Activated naive CD4-positive, alpha-beta T cell treated with anti-CD3 and anti-CD28 coated beads, Interleukin-2, amount 10 ng/mL, durations not matched to agents 5 hours and 36 hours (primary cell): ENCODE measurements around the gene HAGH. TPM values are rescaled to one million over a fixed set of nuclear protein-coding genes. Genes with fewer than 3 reads are reported as not detected.

Experiments
- total RNA-seq, 2 experiments: library from RNA; stranded (reverse); gene quantifications; one replicate each; pipeline ENCODE4 v1.2.3, GENCODE V29; 2021

HAGH gene
- 10 to 100 TPM; 41.0 to 44.3 TPM for total RNA-seq

GRCh38 chr16:1826691-1827573 is at the start of gene HAGH, which contains the start of gene FAHD1:
Gene HAGH, minus strand, starts transcription at chr16:1826825. Its CDS starts 38 bp downstream, at chr16:1826787.
Gene FAHD1, plus strand, starts transcription at chr16:1827206. Its CDS starts 33 bp downstream, at chr16:1827239.

GRCh38 chr16:1871974-1872635 is 45.5 kb upstream of the HAGH start, which contains the start of gene MEIOB:
Gene MEIOB, minus strand, starts transcription at chr16:1872164. Its CDS starts 3,989 bp downstream, at chr16:1868175.

GRCh38 chr16:1793578-1794220 is 32.9 kb downstream of the HAGH start, which contains the start of gene IGFALS:
Gene IGFALS, minus strand, starts transcription at chr16:1793705. Its CDS starts 53 bp downstream, at chr16:1793652.

GRCh38 chr16:1782408-1783264 is 44.0 kb downstream of the HAGH start, which contains the start of the genes NUBP2 and SPSB3:
Gene NUBP2, plus strand, starts transcription at chr16:1782960. Its CDS starts 61 bp downstream, at chr16:1783021.
Gene SPSB3, minus strand, starts transcription at chr16:1782571. Its CDS starts 1,088 bp downstream, at chr16:1781483.

GRCh38 chr16:1772908-1773702 is 53.5 kb downstream of the HAGH start, which contains the start of gene MRPS34:
Gene MRPS34, minus strand, starts transcription at chr16:1773134. Its CDS starts 15 bp downstream, at chr16:1773119.

GRCh38 chr16:1772362-1772907 is 54.2 kb downstream of the HAGH start, which contains the start of gene EME2:
Gene EME2, plus strand, starts transcription at chr16:1772810. Its CDS starts 418 bp downstream, at chr16:1773228.

GRCh38 chr16:1771188-1771863 is 55.3 kb downstream of the HAGH start, which contains the start of gene NME3:
Gene NME3, minus strand, starts transcription at chr16:1771543. Its CDS starts 9 bp downstream, at chr16:1771534.

Other genes with a start within 250 kb of the HAGH start
- gene IFT140, start 214.8 kb downstream of the HAGH start, total RNA-seq: 10 to 100 TPM; 11.7 to 13.4 TPM
- gene CRAMP1, start 214.5 kb downstream of the HAGH start, total RNA-seq: 10 to 100 TPM; 27.4 to 28.1 TPM
- gene JPT2, start 148.5 kb downstream of the HAGH start, total RNA-seq: 10 to 100 TPM; 45.1 to 47.1 TPM
- 100 to 1,000 TPM; 107 to 115 TPM for gene MAPK8IP3, start 120.6 kb downstream of the HAGH start, total RNA-seq
- gene NME3, start 55.3 kb downstream of the HAGH start, total RNA-seq: 10 to 100 TPM; 43.1 to 45.1 TPM
- gene EME2, start 54.0 kb downstream of the HAGH start, total RNA-seq: 10 to 100 TPM; 26.6 to 27.4 TPM
- gene MRPS34, start 53.7 kb downstream of the HAGH start, total RNA-seq: 10 to 100 TPM; 88.3 to 89.4 TPM
- 10 to 100 TPM; 53.5 to 53.7 TPM for gene SPSB3, start 44.3 kb downstream of the HAGH start, total RNA-seq
- 10 to 100 TPM; 45.7 to 47.8 TPM for gene NUBP2, start 43.9 kb downstream of the HAGH start, total RNA-seq
- gene IGFALS, start 33.1 kb downstream of the HAGH start, total RNA-seq: under 1 TPM in 1 of 2 experiments, not detected in 1; 0.15 TPM
- gene FAHD1, start 381 bp upstream of the HAGH start, total RNA-seq: 10 to 100 TPM; 11.3 to 11.5 TPM
- not detected for gene MEIOB, start 45.3 kb upstream of the HAGH start, total RNA-seq
- not detected for gene HS3ST6, start 91.6 kb upstream of the HAGH start, total RNA-seq
- gene MSRB1, start 116.4 kb upstream of the HAGH start, total RNA-seq: 10 to 100 TPM; 13.7 to 13.8 TPM
- not detected for gene RPL3L, start 127.9 kb upstream of the HAGH start, total RNA-seq
- gene NDUFB10, start 132.7 kb upstream of the HAGH start, total RNA-seq: 100 to 1,000 TPM; 110 to 120 TPM
- gene RPS2, start 138.0 kb upstream of the HAGH start, total RNA-seq: 1,000 to 10,000 TPM; 3,275 to 3,410 TPM
- not detected for gene RNF151, start 140.0 kb upstream of the HAGH start, total RNA-seq
- gene TBL3, start 145.2 kb upstream of the HAGH start, total RNA-seq: 10 to 100 TPM; 24.4 to 27.4 TPM
- gene NOXO1, start 154.6 kb upstream of the HAGH start, total RNA-seq: under 1 TPM; 0.40 to 0.77 TPM
- gene GFER, start 157.4 kb upstream of the HAGH start, total RNA-seq: 10 to 100 TPM; 26.6 to 27.3 TPM
- 1 to 10 TPM; 2.2 to 2.8 TPM for gene SYNGR3, start 163.1 kb upstream of the HAGH start, total RNA-seq
- gene ZNF598, start 183.0 kb upstream of the HAGH start, total RNA-seq: 10 to 100 TPM; 51.5 to 52.2 TPM
- under 1 TPM; 0.24 to 0.48 TPM for gene NPW, start 193.0 kb upstream of the HAGH start, total RNA-seq
- 1 to 10 TPM; 2.8 to 3.2 TPM for gene NHERF2, start 200.1 kb upstream of the HAGH start, total RNA-seq
- 10 to 100 TPM; 21.4 to 21.8 TPM for gene NTHL1, start 221.0 kb upstream of the HAGH start, total RNA-seq
- gene TSC2, start 221.2 kb upstream of the HAGH start, total RNA-seq: 100 to 1,000 TPM; 106 to 109 TPM